Kidney (tissue), 22 donors: ENCODE data around the gene SIT1. TPM values are rescaled to one million over a fixed set of nuclear protein-coding genes. Genes with fewer than 3 reads are reported as not detected.

ENCODE experiments used
- DNase-seq, 5 donors: peaks; one replicate each; pipeline ENCODE4 v3.0.0-alpha.2; 2013 to 2020
- FAIRE-seq: peaks from 2 replicates; lab custom pipeline; 2012; peaks lifted over from hg19 to GRCh38; lab: Jason Lieb, UNC
- H3K27ac ChIP-seq, 2 donors: one replicate each; pipeline ENCODE4 v1.7.0; 2013; ENCODE audit warnings: low read depth in 2 of 2, low read length in 2 of 2, inconsistent platforms in 1 of 2
- H3K27me3 ChIP-seq: one replicate; pipeline ENCODE4 v1.7.1; 2013; ENCODE audit warnings: low read length, inconsistent platforms; ENCODE audit not compliant: control insufficient read depth, insufficient read depth
- H3K36me3 ChIP-seq, 3 donors: one replicate each; pipeline versions ENCODE4 v1.7.0 to v1.7.1; 2013; ENCODE audit warnings: low read length in 3 of 3, control low read depth in 1 of 3, inconsistent platforms in 1 of 3; ENCODE audit not compliant: insufficient read depth in 3 of 3, control insufficient read depth in 2 of 3
- H3K4me1 ChIP-seq, 3 donors: one replicate each; pipeline versions ENCODE4 v1.7.0 to v1.7.1; 2013; ENCODE audit warnings: low read length in 3 of 3, inconsistent platforms in 1 of 3, low read depth in 1 of 3; ENCODE audit not compliant: control insufficient read depth in 2 of 3, insufficient read depth in 2 of 3
- H3K4me3 ChIP-seq, 3 donors: one replicate each; pipeline versions ENCODE4 v1.7.0 to v1.8.1; 2013; ENCODE audit warnings: low read length in 3 of 3, control low read depth in 1 of 3, inconsistent platforms in 1 of 3
- H3K9ac ChIP-seq, 3 donors: one replicate each; pipeline versions ENCODE4 v1.7.0 to v1.7.1; 2013; ENCODE audit warnings: low read length in 3 of 3, control low read depth in 1 of 3, inconsistent platforms in 1 of 3
- H3K9me3 ChIP-seq, 3 donors: one replicate each; pipeline versions ENCODE4 v1.7.0 to v1.7.1; 2013; ENCODE audit warnings: low read length in 3 of 3, control low read depth in 1 of 3, inconsistent platforms in 1 of 3; ENCODE audit not compliant: control insufficient read depth in 2 of 3, insufficient read depth in 1 of 3
- intact Hi-C: fragments of 100-400 bp; cut with DNase I; formaldehyde crosslinking; loops from one replicate; pipeline ENCODE4 v1.11.1; 2022
- long read RNA-seq, 10 donors: library from polyadenylated mRNA in 1 of 10; unstranded in 1 of 10; transcript quantifications; one replicate each; pipeline ENCODE4 v2.0.0 and lab custom pipeline, GENCODE V29; 2021 to 2026
- polyA plus RNA-seq: library from polyadenylated mRNA; stranded (reverse); fragments of 350-450 nt; fragmentation: Illumina TruSeq; extraction: RNeasy Lipid Tissue Mini Kit (QIAGEN cat#74804); gene quantifications from one replicate; pipeline ENCODE4 v1.2.3, GENCODE V29; 2014; ENCODE audit warnings: low read depth, low replicate concordance; ENCODE audit not compliant: insufficient read depth
- total RNA-seq: library from RNA; stranded (reverse); fragmentation: NEBNext Ultra II Directional; extraction: Animal tissue kit (Norgen Biotek cat#: 25700); gene quantifications from one replicate; pipeline ENCODE4 v1.2.1, GENCODE V29; 2021
- TF ChIP-seq, protein P1 (sequence below): IDR thresholded peaks from 3 replicates; pipeline ENCODE4 v1.5.1; 2012; ENCODE audit warnings: mild to moderate bottlenecking, moderate library complexity, borderline replicate concordance; ENCODE audit not compliant: insufficient read depth; ENCODE audit errors: extremely low read depth
- donor health status: control.
- donor health status: control.
- donor health status: control.
- donor health status: control.
- donor health status: control.
- donor health status: DM: yes; HTN: yes; CAD: no.
- donor health status: Normal renal cell carcinoma (clear cell type).

SIT1 gene, protein sequence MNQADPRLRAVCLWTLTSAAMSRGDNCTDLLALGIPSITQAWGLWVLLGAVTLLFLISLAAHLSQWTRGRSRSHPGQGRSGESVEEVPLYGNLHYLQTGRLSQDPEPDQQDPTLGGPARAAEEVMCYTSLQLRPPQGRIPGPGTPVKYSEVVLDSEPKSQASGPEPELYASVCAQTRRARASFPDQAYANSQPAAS
- 3.1 TPM for total RNA-seq
- 0.32 TPM for polyA plus RNA-seq
- long read RNA-seq, donor 1: 0 reads
- long read RNA-seq, donor 2: 0 reads
- long read RNA-seq, donor 3: 0 reads
- long read RNA-seq, donor 4: 0 reads
- long read RNA-seq, donor 5: 0 reads
- long read RNA-seq, donor 6: 0 reads
- long read RNA-seq, donor 7, partial matches to known transcripts: 0 of 6 reads
- long read RNA-seq, donor 7, other reads (novel, unspliced or antisense): 5 of 6 reads
- long read RNA-seq, donor 8, partial matches to known transcripts: 0 of 1 reads
- long read RNA-seq, donor 8, other reads (novel, unspliced or antisense): 0 of 1 reads
- long read RNA-seq, donor 9: 0 reads
- long read RNA-seq, donor 10: 0 reads

DNA sequence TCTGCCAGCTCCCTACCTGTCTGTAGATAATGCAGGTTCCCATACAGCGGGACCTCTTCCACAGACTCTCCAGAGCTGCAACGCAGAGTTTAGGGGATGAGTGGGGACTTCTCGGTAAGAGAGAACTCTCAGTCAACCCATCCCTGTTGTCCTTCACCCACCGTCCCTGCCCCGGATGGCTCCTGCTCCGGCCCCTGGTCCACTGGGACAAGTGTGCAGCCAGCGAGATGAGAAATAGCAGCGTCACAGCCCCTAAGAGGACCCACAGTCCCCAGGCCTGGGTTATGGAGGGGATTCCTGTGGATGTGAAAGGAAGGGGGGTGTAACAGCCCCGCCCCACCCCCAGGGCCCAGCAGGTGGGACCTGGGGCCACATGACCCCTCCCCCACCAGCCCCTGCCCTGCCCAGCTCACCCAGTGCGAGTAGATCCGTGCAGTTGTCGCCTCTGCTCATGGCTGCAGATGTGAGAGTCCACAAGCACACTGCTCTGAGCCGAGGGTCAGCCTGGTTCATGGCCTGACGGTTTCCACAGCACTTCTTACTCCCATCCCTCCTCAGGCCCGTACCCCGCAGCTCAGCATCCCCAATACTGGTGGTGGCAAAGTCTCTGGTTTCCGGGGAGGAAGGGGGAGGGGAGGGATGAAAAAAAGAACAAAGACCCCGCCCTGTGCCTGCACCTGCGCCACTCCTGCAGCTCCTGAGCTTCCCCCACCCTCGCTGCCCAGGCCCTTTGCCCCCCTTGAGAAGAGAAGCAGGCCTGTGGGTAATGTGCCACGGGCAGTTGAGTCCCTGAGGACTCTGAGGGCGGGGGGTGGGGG, at the start of gene SIT1:
Gene SIT1 (minus strand): TSS at position 591 of the 818 bp plus-strand sequence. CDS start 78 bp downstream, at position 513.
- Histone ChIP-seq H3K9ac (no peak within 1 kb of the TSS), H3K4me1 (peaks cover 0 to 3% (median 0%) of the 10 kb centered on the region in 3 donors), H3K36me3 (no peaks in the 10 kb centered on the region), H3K9me3 (no peaks in the 10 kb centered on the region), H3K27me3 (no peaks in the 10 kb centered on the region), H3K27ac (no peak within 1 kb of the TSS), H3K4me3 (no peak within 1 kb of the TSS)
- DNase-seq (peak in 1 of 5 donors; percentile 79), FAIRE-seq (no peak)
- TF ChIP-seq, protein P1, sequence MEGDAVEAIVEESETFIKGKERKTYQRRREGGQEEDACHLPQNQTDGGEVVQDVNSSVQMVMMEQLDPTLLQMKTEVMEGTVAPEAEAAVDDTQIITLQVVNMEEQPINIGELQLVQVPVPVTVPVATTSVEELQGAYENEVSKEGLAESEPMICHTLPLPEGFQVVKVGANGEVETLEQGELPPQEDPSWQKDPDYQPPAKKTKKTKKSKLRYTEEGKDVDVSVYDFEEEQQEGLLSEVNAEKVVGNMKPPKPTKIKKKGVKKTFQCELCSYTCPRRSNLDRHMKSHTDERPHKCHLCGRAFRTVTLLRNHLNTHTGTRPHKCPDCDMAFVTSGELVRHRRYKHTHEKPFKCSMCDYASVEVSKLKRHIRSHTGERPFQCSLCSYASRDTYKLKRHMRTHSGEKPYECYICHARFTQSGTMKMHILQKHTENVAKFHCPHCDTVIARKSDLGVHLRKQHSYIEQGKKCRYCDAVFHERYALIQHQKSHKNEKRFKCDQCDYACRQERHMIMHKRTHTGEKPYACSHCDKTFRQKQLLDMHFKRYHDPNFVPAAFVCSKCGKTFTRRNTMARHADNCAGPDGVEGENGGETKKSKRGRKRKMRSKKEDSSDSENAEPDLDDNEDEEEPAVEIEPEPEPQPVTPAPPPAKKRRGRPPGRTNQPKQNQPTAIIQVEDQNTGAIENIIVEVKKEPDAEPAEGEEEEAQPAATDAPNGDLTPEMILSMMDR: no peak
- intact Hi-C loops: no loop called here

DNA sequence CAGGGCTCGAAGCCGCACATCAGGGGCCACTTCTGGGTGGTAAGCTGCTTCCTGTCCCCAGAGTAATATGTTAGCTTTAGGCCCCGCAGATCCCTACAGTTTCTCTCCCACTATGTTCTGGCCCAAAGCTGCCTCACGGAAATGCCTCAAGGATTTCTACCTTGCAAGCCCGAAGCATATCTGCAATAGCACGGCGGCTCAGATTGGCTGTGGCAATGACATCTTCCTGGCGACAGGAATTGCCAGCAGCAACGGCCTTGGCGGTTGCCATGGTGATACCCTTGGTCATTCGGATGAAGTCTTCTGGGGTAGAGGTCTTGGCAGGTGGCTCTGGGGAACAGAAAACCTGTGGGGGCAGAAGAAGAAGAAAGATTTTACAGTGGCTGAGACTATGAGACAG, 49.3 kb upstream of the SIT1 start:
- FAIRE-seq: no peak
- H3K9me3 ChIP-seq: no peaks in the 10 kb centered on the region
- H3K27me3 ChIP-seq: no peaks in the 10 kb centered on the region
- peaks cover 0 to 2% (median 0%) of the 10 kb centered on the region in 3 donors for H3K4me1 ChIP-seq
- no peak overlapping the region for H3K9ac ChIP-seq
- H3K27ac ChIP-seq: no peak overlapping the region
- no peak overlapping the region for H3K4me3 ChIP-seq
- DNase-seq: no peak
- peaks cover 23 to 76% (median 69%) of the 10 kb centered on the region in 3 donors for H3K36me3 ChIP-seq
- TF ChIP-seq, protein P1: no peak
- intact Hi-C loops: no loop called here

DNA sequence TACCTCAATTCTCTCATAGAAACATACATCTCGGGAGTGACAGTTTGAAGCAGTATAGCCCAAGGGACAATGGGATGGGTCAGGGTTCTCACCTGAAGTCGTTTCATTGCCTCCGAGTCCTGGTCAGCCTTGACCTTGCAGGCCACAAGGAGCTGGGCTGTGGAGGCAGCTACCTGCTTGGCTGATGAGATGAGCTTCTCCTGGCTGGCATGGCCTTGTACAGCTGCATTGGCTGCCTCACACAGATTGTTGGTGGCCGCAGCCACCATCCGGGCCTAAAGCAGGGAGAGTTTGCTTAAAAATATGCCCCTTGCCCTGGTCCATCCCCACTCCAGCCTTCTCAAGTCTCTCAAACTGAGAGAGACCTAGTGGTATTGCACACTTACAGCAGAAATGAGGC, 47.5 kb upstream of the SIT1 start:
- H3K27me3 ChIP-seq: no peaks in the 10 kb centered on the region
- no peak overlapping the region for H3K9ac ChIP-seq
- H3K4me1 ChIP-seq: peaks cover 0 to 2% (median 0%) of the 10 kb centered on the region in 3 donors
- H3K9me3 ChIP-seq: no peaks in the 10 kb centered on the region
- intact Hi-C loops: no loop called here
- H3K4me3 ChIP-seq: no peak overlapping the region
- DNase-seq (peak in 1 of 5 donors; percentile 37), FAIRE-seq (no peak)
- H3K36me3 ChIP-seq: peaks cover 21 to 58% (median 51%) of the 10 kb centered on the region in 3 donors
- H3K27ac ChIP-seq: no peak overlapping the region
- TF ChIP-seq, protein P1: no peak
